ENCODE measurements around the gene EME2.
"Not testable (repeated sequence)": the region's sequence is repeated elsewhere in the genome, so short reads cannot be mapped to it uniquely, and the experiment has no call there.

EME2 gene, protein sequence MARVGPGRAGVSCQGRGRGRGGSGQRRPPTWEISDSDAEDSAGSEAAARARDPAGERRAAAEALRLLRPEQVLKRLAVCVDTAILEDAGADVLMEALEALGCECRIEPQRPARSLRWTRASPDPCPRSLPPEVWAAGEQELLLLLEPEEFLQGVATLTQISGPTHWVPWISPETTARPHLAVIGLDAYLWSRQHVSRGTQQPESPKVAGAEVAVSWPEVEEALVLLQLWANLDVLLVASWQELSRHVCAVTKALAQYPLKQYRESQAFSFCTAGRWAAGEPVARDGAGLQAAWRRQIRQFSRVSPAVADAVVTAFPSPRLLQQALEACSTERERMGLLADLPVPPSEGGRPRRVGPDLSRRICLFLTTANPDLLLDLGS

DNA sequence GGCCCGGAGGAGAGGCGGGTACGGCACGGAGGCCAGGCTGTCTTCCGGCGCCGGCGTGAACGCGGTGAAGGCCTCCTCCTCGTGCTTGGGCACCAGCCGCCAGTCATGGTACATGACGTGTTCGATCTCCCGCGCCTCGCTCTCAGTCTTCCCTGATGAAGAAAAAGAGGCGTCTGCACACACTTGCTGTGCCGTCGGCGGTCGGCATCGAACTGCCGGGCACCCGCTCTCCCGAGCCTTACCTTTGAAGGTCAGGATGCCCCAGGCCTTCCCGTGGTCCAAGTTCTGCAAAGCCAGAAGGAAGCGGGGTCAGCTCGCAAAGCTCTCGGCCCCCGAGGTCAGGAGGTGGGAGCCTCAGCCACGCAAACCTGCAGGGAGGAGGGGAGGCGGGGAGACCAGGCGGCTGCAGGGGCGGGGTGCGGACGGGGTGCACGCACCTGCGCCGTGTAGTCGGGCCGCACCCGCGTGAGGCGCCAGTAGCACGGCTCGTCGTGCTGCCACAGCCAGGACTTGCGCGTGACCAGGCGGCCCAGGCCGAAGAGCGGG lies at the start of gene EME2:
EME2 (plus strand) TSS at position 449 of the 546 bp plus-strand sequence. CDS start 418 bp downstream, outside the sequence.
- DNase-seq (ENCODE audit: low spot score): peak; percentile 83

DNA sequence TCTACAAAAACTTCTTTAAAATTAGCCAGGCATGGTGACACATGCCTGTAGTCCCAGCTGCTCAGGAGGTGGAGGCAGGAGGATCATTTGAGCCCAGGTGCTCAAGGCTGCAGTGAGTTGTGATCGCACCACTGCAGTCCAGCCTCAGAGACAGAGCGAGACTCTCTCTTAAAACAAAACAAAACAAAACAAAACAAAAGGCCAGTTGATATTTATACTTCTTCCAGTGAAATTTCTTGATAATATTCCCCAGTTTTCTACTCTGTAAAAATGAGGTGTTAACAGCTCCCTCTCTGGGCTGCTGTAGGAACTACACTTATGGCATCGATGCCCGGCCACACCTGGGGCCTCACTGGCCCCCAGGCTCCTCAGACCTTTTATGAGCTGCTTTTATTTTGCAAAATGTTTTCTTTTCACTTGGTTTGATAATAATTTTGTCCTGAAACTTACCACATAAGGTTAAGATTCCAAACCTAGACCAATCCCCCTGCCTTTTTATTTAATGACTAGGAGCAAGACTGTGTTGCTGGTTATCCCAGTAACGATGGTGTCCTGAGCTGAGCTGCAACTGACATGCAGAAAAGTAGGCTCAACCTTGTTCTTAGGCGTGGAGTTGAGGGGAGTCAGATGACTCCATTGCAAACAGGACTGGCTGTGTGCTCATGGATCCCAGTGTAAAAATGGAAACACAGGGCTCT lies 49.0 kb upstream of the EME2 start:
- peak; percentile 77 for DNase-seq (ENCODE audit: low spot score)

DNA sequence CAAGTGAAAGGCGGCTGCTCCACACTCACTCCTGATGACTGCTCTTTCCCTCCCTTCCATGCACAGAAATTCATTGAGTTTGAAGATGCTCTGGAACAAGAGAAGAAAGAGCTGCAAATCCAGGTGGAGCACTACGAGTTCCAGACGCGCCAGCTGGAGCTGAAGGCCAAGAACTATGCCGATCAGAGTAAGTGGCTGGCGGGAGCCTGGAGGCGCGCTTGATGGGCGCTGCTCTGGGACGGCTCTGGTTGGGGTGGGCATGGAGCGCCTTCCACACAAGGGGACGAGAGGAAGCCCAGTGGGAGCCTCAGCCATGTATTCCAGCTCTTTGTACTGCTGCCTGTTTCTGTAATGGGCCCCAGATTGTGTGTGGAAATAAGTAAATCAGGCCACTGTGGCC lies 48.1 kb upstream of the EME2 start:
- no peak for DNase-seq (ENCODE audit: low spot score)

DNA sequence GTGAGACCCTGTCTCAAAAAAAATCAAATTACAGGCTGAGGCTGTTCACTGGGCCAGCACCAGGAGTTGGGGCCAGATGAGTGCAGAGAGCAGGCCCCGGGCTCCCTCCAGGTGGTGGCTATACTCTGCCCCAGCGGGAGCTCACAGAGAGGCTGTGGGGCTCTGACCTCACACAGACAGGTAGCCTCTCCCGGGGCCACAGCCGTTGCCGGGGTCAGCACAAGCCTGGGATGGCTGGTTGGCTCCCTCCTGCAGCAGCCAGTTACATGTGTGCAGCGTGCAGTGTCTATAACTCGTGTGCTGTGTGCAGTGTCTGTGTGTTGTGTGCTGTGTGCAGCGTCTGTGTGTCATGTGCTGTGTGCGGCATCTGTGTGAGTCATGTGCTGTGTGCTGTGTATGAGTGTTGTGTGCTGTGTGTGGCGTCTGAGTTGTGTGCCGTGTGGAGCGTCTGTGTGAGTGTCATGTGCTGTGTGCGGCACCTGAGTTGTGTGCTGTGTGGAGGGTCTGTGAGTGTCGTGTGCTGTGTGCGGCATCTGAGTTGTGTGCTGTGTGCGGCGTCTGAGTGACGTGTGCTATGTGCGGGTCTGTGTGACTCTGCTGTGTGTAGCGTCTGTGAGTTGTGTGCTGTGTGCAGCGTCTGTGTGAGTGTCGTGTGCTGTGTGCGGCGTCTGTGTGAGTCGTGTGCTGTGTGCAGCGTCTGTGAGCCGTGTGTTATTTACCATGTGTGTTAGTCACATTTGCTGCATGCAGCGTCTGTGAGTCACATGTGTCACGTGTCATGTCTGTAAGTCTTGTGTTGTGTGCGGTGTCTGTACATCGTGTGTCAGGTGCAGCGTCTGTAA lies 45.7 kb upstream of the EME2 start:
- no peak for DNase-seq (ENCODE audit: low spot score)

DNA sequence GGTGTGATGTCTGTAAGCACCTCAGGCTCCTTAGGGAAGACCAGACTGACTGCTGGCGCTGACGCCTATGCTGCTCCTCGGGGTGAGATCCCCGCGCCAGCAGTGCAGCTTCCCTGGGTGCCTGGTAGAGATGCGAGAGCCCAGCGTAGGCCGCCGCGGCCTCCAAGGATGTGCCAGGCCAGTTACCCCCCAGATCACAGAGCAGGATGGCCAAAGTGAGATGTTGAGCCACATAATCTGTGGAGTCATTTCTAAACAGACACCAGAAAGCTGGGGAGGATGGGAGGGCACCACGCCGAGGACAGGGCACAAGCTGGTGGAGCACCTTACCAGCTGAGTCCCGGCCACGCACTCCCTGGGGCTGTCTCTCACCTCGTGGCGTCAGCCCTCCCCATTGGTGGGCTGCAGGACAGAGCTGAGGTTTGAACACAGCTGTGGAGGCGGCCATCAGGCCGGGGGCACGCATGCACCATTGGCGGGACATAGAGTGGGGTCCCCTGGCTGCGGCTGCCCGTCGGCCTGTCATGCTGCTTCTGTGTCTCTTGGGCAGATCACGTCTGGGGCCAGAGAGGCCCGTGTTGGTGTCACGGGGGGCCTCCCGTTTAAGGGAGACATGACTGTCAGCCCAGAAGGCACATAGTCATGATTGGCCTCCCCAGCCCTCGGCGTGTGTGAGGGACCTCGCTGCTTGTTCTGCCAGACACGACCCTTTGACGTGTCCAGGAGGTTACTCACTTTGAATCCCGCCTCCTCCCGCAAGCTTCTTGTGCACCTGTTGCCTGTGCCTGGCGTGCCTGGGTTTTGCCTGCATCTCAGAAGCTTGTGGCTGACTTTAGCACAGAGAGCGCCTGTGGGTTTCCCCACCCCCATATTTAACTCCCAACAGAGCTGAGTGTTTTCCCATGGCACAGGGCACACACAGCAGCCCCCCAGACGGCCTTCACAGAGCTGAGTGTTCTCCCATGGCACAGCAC lies 44.7 kb upstream of the EME2 start:
- no peak for DNase-seq (ENCODE audit: low spot score)

DNA sequence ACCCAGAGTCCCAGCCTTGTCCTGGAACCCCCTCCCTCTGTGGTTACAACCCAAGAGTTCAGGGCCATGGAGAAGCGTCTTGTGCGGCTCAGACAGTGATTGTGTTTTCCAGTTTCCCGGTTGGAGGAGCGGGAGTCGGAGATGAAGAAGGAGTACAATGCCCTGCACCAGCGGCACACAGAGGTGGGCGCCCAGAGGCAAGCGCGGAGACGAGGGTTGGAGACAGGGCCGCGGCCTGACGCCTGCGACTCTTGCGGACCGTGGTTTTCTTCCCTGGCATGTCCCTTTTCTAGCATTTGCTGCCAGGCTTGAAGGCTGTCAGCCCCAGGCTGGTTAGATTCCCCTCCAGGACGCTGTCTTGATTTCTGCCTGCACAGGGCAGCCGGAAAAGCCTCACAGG lies 43.6 kb upstream of the EME2 start:
- DNase-seq (ENCODE audit: low spot score): no peak

DNA sequence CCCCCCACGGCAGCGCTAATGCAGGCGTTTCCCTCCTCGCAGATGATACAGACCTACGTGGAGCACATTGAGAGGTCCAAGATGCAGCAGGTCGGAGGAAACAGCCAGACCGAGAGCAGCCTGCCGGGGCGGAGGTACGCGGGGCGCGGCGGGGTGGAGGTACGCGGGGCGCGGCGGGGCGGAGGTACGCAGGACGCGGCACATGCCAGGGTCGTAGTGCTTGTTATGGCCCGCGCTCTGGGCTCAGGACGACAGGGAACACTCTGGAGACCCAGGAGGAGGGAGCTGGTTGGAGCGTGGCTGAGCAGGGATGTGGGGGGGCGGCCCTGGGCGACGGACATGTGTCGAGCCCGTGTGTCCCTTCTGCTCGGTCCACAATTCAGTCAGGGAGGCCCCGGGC lies 43.2 kb upstream of the EME2 start:
- DNase-seq (ENCODE audit: low spot score): no peak

DNA sequence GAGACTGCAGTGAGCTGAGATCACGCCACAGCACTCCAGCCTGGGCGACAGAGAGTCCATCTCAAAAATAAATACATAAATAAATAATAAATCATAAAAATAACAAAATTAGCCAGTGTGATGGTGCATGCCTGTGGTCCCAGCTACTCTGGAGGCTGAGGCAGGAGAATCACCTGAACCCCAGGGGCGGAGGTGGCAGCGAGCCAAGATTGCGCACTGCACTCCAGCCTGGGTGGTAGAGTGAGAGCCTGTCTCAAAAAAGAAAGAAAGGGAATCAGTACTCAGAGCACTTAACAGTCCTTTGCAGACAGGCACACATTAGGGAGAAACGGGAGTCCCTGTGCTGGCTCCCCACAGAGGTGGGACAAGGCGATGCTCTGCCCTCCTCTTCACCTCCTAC lies 41.5 kb upstream of the EME2 start:
- DNase-seq (ENCODE audit: low spot score): no peak

DNA sequence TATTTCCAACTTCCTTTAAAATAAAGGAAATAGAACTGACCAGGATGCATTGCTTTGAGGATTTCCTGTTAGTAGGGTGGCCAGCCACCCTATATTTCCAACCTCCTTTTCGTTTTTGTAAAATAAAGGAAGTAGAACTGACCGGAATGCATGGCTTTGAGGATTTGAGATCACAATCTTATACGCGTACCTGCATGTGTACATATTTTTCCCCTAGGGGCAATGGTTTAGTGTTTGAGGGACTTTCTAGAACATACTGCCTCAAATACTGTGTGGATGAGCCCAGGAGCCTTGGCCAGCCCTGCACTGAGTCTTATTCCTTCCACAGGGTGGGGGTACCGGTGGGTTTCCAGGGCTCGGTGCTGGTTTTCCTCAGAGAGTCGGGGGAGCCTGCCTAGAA lies 41.0 kb upstream of the EME2 start:
- no peak for DNase-seq (ENCODE audit: low spot score)

DNA sequence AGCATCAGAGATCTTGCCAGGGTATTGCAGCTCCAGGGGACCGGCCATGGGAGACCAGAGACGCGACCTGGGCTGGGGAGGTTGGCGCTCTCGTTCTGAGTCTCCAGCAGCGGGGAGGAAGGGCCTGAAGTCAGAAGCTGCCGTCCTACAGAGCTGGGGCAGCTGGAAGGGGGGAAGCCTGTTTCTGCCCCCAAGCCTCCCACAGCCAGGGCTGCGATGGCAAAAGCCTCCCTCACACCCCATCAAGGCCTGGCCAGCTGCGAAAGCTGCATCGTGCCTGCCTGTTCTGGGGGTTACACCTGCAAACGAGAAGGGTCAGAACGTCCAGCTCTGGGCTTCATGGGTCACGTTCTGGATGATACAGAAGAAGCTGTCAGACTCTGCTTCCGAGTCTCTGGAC lies 40.5 kb upstream of the EME2 start:
- DNase-seq (ENCODE audit: low spot score): no peak

DNA sequence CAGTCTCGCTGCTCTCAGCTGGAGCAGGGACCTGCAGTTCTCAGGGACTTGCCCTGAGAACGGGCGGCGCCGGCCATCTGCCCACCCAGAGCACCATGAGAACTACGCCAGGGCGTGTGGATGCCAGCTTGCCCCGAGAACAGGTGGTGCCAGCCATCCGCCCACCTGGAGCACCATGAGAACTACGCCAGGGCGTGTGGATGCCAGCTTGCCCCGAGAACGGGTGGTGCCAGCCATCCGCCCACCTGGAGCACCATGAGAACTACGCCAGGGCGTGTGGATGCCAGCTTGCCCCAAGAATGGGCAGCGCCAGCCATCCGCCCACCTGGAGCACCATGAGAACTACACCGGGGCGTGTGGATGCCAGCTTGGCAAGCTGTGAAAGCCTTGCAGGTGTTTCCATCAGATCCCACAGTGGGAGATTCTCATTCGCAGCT lies 40.0 kb upstream of the EME2 start:
- DNase-seq (ENCODE audit: low spot score): not testable (repeated sequence)

DNA sequence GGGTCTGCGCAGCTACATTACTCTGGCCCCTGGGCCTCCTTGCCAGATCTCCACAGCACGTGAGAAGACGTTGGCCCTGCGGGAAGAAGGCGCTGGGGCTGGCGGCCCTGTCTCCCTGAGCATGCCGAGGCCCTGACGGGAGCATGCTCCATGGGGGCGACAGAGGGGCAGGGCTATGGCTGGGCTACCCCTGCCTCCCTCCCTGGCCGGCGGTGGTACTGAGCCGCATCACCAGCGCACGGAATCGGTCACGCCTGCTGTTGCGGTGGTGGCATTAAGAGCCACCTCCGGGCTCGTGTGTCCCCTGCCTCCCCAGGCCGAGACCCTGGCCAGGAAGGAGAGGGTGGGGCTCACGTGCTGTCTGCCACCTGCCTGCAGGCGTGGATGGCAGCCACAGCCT lies 38.5 kb upstream of the EME2 start:
- no peak for DNase-seq (ENCODE audit: low spot score)

DNA sequence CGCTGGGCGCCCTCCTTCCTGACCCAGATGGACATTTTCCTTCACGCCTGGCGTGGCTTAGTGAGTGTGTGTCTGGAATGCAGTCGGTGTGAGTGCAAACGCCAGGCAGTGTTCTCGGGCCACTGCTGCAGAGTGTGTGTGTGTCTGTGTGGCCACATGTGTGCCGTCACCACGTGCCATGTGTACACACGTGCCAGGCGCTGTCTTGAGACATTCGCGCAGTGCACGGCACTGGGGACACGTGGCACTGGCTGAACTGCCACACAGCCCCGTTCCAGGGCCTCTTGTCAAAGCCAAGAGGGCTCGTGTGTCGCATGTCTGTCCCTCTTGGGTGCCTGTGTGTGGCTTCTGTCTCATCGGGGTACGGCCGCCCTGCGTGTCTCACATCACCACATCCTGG lies 37.8 kb upstream of the EME2 start:
- no peak for DNase-seq (ENCODE audit: low spot score)

DNA sequence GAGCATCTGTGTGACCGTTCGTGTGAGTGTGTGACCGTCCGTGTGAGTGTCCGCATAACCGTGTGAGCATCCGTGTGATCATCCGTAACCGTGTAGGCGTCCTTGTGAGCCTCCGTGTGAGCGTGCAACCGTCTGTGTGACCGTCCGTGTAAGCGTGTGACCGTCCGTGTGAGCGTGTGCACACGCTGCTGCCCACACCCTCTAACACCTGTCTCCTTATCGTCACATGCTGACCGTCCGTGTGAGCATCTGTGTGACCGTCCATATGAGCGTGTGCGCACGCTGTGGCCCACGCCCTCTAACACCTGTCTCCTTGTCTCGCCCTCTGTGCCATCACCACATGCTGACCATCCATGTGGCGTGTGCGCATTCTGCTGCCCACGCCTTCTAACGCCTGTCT lies 32.4 kb upstream of the EME2 start:
- DNase-seq (ENCODE audit: low spot score): no peak

DNA sequence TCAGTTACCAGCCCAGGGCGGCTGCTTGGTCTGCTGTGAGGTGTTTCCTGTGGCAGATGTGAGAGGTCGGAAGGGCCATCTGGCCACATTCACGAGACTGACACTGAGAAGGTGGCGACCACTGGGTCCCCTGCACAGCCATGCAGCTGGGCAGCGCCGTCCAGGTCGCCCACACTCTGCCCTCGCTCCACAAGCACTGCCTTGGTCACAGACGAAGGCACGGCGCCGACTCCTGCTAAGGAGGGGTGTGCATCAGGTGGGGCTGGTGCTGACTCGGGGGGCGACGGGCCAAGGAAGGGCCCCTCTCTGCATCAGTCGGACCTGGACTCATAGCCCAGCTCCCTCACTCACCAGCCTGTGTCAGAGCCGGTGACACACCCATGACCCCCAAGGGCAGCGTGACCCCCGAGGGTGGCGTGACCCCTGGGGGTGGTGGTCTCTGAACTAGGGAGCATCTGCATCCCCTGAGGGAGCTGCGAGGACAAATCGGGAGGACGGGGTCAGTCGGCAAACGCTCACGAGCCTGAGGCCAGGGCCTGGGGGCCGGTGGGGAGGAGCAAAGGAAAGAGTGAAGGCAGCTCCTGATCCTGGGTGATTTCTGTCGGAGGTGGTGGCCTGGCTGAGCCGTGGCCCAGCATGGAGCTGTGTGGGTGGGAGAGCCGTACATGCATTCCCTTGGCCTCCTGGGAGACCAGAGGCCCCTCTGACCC lies 31.7 kb upstream of the EME2 start:
- DNase-seq (ENCODE audit: low spot score): no peak

DNA sequence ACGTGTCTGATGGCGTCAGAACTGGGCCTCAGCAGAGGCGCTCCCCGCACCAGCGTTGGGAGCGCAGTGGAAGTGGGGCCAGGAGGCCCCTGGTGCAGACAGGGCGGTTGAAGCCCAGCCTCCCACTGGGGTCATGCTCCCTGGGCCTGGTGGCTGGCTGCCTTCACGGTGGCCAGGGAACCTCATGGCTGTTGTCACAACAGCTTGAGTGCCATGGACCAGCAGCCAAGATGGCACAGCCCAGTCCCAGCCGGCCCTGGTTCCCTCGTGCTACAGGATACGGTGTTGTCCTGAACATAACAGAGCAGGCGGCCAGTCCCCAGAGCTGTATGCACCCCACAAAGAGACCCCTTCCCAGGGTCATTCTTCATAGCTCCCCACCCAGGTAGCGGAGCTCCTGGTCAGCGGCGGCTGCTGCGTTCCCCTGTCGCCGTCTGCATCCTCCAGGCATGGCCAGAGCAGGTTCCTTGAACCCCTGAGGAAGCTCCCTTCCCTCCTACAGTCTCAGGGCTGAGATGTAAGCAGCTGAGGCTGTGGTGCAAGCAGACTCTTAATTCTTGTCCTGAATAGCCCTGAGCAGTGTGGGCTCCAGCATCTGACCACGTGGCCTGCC lies 31.0 kb upstream of the EME2 start:
- DNase-seq (ENCODE audit: low spot score): no peak

DNA sequence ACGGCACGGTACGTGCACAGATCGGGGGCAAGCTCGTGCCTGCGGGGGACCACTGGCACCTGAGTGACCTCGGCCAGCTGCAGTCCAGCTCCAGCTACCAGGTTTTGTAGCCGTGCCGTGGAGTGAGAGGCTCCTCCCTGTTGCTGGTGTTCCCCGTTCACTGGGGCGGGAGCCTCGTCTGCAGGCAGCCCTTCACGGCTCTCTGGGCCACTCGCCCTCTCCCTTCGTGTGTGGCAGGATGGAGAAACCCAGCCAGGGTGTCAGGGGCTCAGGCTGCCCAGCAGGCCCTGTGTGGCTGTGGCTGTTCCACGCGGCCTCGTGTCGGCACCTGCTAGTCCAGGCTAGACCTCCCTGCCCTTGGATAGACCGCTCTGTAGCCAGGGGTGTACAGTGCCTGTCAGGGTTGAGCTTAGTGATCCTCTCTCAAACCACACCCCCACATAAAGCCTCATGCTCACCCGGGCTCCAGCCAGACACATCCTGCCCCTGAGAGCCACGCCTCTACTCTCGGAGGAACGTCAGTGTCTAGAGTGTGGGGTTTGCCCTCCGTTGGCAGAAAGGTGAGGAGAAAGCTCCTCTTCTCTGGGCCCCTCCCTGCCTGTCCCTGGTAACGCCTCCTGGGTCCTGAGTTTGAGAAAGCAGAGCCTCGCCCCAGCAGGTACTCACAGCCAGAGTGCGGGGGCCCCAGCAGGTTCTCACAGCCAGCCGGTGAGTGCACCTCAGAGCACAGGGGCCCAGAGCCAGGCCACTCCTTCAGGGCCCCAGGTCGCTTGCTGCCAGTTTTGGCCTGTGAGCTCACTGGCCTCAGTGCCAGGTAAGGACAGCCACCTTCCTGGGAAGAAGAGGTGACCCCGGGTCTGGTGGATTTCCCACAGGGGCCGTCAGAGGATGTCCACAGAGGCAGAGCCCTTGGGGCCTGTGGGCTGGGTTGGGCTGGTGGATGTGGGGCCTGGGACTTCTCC lies 29.0 kb upstream of the EME2 start:
- no peak for DNase-seq (ENCODE audit: low spot score)

DNA sequence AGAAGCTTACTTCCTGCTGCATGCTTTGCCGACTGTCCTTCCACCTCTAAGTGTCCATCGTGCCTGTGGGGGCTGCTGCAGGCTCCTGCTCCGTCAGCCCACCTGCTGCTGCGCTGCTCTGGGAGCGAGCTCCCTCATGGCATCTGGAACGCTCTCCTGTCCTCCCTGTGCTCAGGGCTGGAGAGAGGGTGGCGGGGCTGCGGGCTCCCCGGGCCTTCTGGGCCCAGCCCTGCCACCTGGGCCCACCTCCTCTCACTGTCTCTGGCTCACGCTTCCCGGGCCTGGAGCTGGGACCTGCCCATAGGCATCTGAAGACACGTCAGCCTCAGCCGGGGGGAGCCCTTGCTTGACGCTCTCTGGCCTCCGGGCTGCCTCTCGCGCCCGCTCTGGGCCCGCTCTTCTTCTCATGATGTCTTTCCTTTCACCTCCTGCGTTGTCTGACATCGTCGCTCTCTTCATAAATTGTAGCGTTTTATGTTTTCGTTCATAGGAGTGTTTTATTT lies 28.2 kb upstream of the EME2 start:
- DNase-seq (ENCODE audit: low spot score): no peak
